ENCODE results near the gene APOA1.

The APOA1 gene

GRCh38 chr11:116786966-116787365, 50.5 kb downstream of the APOA1 start:
- no peak for DNase-seq

GRCh38 chr11:116786326-116786725, 51.1 kb downstream of the APOA1 start:
- DNase-seq: no peak

All from stimulated activated CD4-positive, alpha-beta T cell treated with anti-CD3 and anti-CD28 coated beads, Interleukin-12 subunit alpha, Interleukin-12 subunit beta, amount 100 ng/mL, for 4 hours (primary cell).